GM23338 (cell line): Measurements from ENCODE around the gene C1orf21.

Source experiments
- CTCF ChIP-seq, 2 experiments: fragments of 200-600 bp in 1 of 2; sonication (generic) in 1 of 2; conservative IDR thresholded peaks; 2 replicates each; pipeline versions ENCODE4 v1.5.1 to v1.6.1; 2016 to 2017; ENCODE audit warnings: antibody characterized with exemption in 2 of 2, low read depth in 2 of 2, mild to moderate bottlenecking in 2 of 2, moderate library complexity in 1 of 2
- EZH2phosphoT487 ChIP-seq: fragments of 200-600 bp; sonication (generic); IDR thresholded peaks from one replicate; pipeline ENCODE4 v1.8.1; 2018; ENCODE audit warnings: antibody characterized with exemption; ENCODE audit not compliant: unreplicated experiment
- JUNB ChIP-seq: IDR thresholded peaks from one replicate; pipeline ENCODE4 v1.6.1; 2016; ENCODE audit warnings: antibody characterized with exemption; ENCODE audit not compliant: unreplicated experiment
- REST ChIP-seq: IDR thresholded peaks from one replicate; pipeline ENCODE4 v1.6.1; 2018; ENCODE audit warnings: antibody characterized with exemption; ENCODE audit not compliant: unreplicated experiment

- no peak for TF ChIP-seq CTCF (conservative IDR thresholded peaks at IDR 0.05; ENCODE audit: low read depth in 2 of 2)
- no peak for TF ChIP-seq EZH2phosphoT487
- no peak for TF ChIP-seq REST
- no peak for TF ChIP-seq JUNB
Observed at GRCh38 chr1:184376369-184376768, 10.5 kb upstream of the C1orf21 start.
